Uterus (tissue), 4 donors: ENCODE results near the gene PIK3CD. TPM values are rescaled to one million over a fixed set of nuclear protein-coding genes. Genes with fewer than 3 reads are reported as not detected.

Source experiments
- DNase-seq, 2 donors: peaks; one replicate each; pipeline ENCODE4 v3.0.0-alpha.2; 2019 to 2020
- H3K27ac ChIP-seq, 2 donors: fragments of 200-600 bp; sonication (generic); 1 replicate in 1 of 2; 2 replicates in 1 of 2; pipeline ENCODE4 v1.5.1; 2016 to 2018
- H3K27me3 ChIP-seq, 2 donors: fragments of 200-600 bp; sonication (generic); one replicate each; pipeline ENCODE4 v1.5.1; 2018 to 2019; ENCODE audit warnings: control low read depth in 1 of 2
- H3K36me3 ChIP-seq, 2 donors: fragments of 200-600 bp; sonication (generic); one replicate each; pipeline ENCODE4 v1.5.1; 2019; ENCODE audit warnings: control low read depth in 1 of 2
- H3K4me1 ChIP-seq, 2 donors: fragments of 200-600 bp; sonication (generic); one replicate each; pipeline ENCODE4 v1.5.1; 2018 to 2019; ENCODE audit warnings: control low read depth in 1 of 2
- H3K4me3 ChIP-seq, 2 donors: fragments of 200-600 bp; sonication (generic); 1 replicate in 1 of 2; 2 replicates in 1 of 2; pipeline ENCODE4 v1.5.1; 2018 to 2019; ENCODE audit warnings: mild to moderate bottlenecking in 1 of 2
- H3K9me3 ChIP-seq, 2 donors: fragments of 200-600 bp; sonication (generic); one replicate each; pipeline ENCODE4 v1.5.1; 2019; ENCODE audit warnings: control low read depth in 1 of 2
- POLR2A ChIP-seq, 2 donors: fragments of 450-650 bp; IDR thresholded peaks; one replicate each; pipeline ENCODE4 v1.6.1; 2016; ENCODE audit warnings: antibody characterized with exemption in 2 of 2, mild to moderate bottlenecking in 1 of 2, moderate library complexity in 1 of 2
- intact Hi-C: fragments of 100-400 bp; cut with DNase I; formaldehyde crosslinking; loops from one replicate; pipeline ENCODE4 v1.15.1; 2023; ENCODE audit warnings: low total_unique reads
- total RNA-seq, 4 donors: library from RNA; depleted of rRNA in 3 of 4; stranded (reverse); fragments of >200 nt in 3 of 4; gene quantifications; one replicate each; pipeline versions ENCODE4 v1.1.0 to v1.2.4, GENCODE V29; 2014 to 2023
- TF ChIP-seq, protein P1 (sequence below), 4 experiments: fragments of 200-600 bp in 2 of 4; fragments of 450-650 bp in 2 of 4; sonication (generic) in 2 of 4; IDR thresholded peaks; one replicate each; pipeline ENCODE4 v1.5.1; 2016 to 2019; ENCODE audit warnings: antibody characterized with exemption in 4 of 4, mild to moderate bottlenecking in 2 of 4, moderate library complexity in 1 of 4
- donor health status: DM: yes; HTN: yes; CAD: no.

PIK3CD gene
- total RNA-seq, 4 donors from 2014 or later: 4.6 to 9.7 (median 7.4) TPM

DNA sequence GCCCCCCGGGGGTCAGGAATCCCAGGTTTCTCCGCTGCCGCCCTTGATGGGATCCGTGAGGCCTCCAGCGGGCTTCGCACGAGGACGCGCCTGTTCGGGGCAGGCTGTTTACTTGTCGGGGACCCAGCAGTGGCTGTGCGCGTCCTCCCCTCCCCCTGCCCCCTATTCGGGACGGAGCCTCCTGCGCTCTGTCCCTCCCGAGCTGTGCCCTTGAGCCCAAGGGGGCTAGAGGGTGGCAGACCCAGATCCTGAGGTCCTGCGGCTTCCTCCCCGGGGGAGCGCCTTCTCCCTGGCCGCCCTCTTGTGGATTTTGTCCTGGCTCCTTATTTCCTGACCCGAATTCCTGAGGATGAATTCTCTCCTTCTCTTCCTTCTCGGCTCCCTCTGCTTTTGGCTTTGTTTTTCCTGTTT is 38.4 kb downstream of the PIK3CD start:
- no peak for TF ChIP-seq POLR2A (IDR thresholded peaks at IDR 0.05)
- TF ChIP-seq, protein P1, sequence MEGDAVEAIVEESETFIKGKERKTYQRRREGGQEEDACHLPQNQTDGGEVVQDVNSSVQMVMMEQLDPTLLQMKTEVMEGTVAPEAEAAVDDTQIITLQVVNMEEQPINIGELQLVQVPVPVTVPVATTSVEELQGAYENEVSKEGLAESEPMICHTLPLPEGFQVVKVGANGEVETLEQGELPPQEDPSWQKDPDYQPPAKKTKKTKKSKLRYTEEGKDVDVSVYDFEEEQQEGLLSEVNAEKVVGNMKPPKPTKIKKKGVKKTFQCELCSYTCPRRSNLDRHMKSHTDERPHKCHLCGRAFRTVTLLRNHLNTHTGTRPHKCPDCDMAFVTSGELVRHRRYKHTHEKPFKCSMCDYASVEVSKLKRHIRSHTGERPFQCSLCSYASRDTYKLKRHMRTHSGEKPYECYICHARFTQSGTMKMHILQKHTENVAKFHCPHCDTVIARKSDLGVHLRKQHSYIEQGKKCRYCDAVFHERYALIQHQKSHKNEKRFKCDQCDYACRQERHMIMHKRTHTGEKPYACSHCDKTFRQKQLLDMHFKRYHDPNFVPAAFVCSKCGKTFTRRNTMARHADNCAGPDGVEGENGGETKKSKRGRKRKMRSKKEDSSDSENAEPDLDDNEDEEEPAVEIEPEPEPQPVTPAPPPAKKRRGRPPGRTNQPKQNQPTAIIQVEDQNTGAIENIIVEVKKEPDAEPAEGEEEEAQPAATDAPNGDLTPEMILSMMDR (IDR thresholded peaks at IDR 0.05): peak in 2 of 4 experiments; percentile 8 to 9
- DNase-seq: peak; percentile 29
- peaks cover 0 to 12% of the 10 kb centered on the region in 2 donors for H3K4me1 ChIP-seq
- H3K27me3 ChIP-seq: no peaks in the 10 kb centered on the region
- H3K9me3 ChIP-seq: no peaks in the 10 kb centered on the region
- H3K27ac ChIP-seq: peak overlapping the region; percentile 64 to 72
- H3K4me3 ChIP-seq: peak overlapping the region; percentile 45 to 75
- intact Hi-C loops: no loop called here
- H3K36me3 ChIP-seq: no peaks in the 10 kb centered on the region

DNA sequence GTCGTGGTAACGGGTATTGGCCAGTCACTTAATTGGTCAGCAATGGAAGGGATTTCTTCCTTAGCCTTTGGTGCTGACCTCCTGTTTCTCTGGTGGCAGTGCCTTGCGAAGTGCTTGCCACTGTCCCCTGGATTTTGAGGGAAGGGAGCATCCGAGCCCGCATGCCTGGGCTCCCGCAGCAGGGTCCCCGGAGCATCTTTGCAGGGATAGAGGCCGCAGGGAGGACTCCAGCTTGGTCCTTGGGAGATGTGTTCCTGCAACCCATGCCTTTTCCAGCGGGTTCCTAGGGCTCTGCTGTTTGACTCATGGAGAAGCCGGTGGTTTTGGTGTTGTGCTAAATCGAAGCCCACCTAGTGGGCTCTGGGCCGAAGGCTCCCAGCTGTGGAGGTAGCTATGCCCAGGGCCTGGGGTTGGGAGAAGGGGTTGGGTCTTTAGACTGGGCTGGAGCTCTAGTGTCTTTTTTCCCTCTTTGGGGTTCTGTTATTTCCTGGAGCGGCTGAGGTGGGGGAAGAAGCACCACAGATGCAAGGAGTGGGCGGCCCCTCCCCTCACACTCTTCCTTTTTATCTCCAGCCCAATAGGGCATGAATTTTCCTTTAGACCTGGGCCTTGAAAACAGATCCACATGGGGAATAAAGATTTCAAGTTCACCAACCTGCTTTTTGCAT is 39.0 kb downstream of the PIK3CD start:
- Histone ChIP-seq H3K4me1 (peaks cover 0 to 12% of the 10 kb centered on the region in 2 donors), H3K9me3 (no peaks in the 10 kb centered on the region), H3K36me3 (no peaks in the 10 kb centered on the region), H3K27ac (peak overlapping the region; percentile 64 to 72), H3K27me3 (no peaks in the 10 kb centered on the region), H3K4me3 (peak overlapping the region in 1 of 2 donors; percentile 75)
- intact Hi-C loops: no loop called here
- DNase-seq: no peak
- no peak for TF ChIP-seq POLR2A (IDR thresholded peaks at IDR 0.05)
- TF ChIP-seq, protein P1 (IDR thresholded peaks at IDR 0.05): no peak

DNA sequence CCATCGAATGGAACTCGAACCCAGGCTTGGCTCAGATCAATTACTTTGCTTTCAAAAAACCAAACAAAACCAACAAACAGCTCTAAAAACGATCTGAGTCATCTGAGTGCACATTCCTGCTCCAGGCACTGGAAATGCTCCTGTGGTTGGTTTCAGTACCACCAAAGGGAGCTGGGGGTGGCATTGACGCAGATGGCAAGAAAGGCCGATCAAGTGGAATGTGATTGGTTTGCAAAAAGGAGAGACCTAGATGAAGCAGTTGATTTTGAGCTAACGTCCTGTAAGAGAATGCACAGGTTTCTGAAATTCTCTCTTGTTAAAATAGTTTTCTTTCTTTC is 39.5 kb downstream of the PIK3CD start:
- intact Hi-C loops: no loop called here
- no peak for TF ChIP-seq POLR2A (IDR thresholded peaks at IDR 0.05)
- TF ChIP-seq, protein P1 (IDR thresholded peaks at IDR 0.05): no peak
- Histone ChIP-seq H3K36me3 (no peaks in the 10 kb centered on the region), H3K4me1 (peaks cover 0 to 12% of the 10 kb centered on the region in 2 donors), H3K9me3 (no peaks in the 10 kb centered on the region), H3K27me3 (no peaks in the 10 kb centered on the region), H3K27ac (no peak overlapping the region), H3K4me3 (no peak overlapping the region)
- no peak for DNase-seq

DNA sequence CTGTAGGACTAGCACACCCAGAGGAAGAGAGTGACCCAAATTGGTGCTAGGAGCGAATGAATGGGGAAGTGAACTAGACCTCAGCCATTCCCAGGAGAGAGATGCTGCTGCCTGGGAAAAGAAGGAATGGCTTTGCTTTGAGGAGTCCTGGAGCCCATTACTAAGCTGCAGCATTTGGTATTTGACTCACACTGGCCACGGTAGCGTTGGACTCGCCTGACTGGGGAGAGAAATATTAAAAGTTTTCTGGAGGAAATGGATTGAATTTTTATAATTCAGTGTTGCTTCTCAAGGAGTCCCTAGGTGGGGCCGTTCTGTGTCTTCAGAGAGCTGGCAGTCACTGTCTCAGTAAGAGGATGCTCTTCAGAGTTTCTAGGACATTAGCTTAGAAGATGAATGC is 40.2 kb downstream of the PIK3CD start:
- H3K36me3 ChIP-seq: no peaks in the 10 kb centered on the region
- no peaks in the 10 kb centered on the region for H3K9me3 ChIP-seq
- DNase-seq: no peak
- intact Hi-C loops: no loop called here
- no peak overlapping the region for H3K4me3 ChIP-seq
- peaks cover 0 to 12% of the 10 kb centered on the region in 2 donors for H3K4me1 ChIP-seq
- no peak overlapping the region for H3K27ac ChIP-seq
- H3K27me3 ChIP-seq: no peaks in the 10 kb centered on the region
- TF ChIP-seq POLR2A (IDR thresholded peaks at IDR 0.05): no peak
- TF ChIP-seq, protein P1 (IDR thresholded peaks at IDR 0.05): no peak

DNA sequence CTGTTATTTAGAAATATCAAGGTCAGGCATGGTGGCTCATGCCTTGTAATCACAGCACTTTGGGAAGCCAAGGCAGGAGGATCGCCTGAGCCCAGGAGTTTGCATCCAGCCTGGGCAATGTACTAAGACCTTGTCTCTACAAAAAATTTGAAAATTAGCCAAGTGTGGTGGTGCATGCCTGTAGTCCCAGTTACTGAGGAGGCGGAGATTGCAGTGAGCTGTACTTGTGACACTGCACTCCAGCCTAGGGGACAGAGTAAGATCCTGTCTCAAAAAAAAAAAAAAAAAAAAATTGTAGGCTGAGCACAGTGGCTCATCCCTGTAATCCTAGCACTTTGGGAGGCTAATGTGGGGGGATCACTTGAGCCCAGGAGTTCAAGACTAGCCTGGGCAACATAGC is 45.3 kb downstream of the PIK3CD start:
- no peaks in the 10 kb centered on the region for H3K27me3 ChIP-seq
- TF ChIP-seq, protein P1 (IDR thresholded peaks at IDR 0.05): no peak
- TF ChIP-seq POLR2A (IDR thresholded peaks at IDR 0.05): no peak
- no peak for DNase-seq
- H3K9me3 ChIP-seq: no peaks in the 10 kb centered on the region
- intact Hi-C loops: no loop called here
- H3K36me3 ChIP-seq: no peaks in the 10 kb centered on the region
- H3K4me1 ChIP-seq: no peaks in the 10 kb centered on the region
- no peak overlapping the region for H3K4me3 ChIP-seq
- no peak overlapping the region for H3K27ac ChIP-seq
